Suprapubic skin (tissue), 4 donors: ENCODE measurements around the gene ENPP7.

Source experiments
- EP300 ChIP-seq: sonication (generic); formaldehyde crosslinking; IDR thresholded peaks from one replicate; pipeline ENCODE4 v1.6.1; 2017; ENCODE audit warnings: antibody characterized with exemption
- POLR2A ChIP-seq, 2 donors: fragments of 450-650 bp; IDR thresholded peaks; one replicate each; pipeline ENCODE4 v1.6.1; 2017; ENCODE audit warnings: antibody characterized with exemption in 2 of 2, mild to moderate bottlenecking in 2 of 2, moderate library complexity in 2 of 2
- POLR2AphosphoS5 ChIP-seq, 3 donors: sonication (generic); formaldehyde crosslinking; IDR thresholded peaks; one replicate each; pipeline ENCODE4 v1.6.1; 2017; ENCODE audit warnings: antibody characterized with exemption in 3 of 3
- TF ChIP-seq, protein P1 (sequence below), 2 donors: fragments of 200-600 bp in 1 of 2; fragments of 450-650 bp in 1 of 2; sonication (generic) in 1 of 2; IDR thresholded peaks; one replicate each; pipeline ENCODE4 v1.5.1; 2016 to 2019; ENCODE audit warnings: antibody characterized with exemption in 2 of 2, mild to moderate bottlenecking in 1 of 2, moderate library complexity in 1 of 2

DNA sequence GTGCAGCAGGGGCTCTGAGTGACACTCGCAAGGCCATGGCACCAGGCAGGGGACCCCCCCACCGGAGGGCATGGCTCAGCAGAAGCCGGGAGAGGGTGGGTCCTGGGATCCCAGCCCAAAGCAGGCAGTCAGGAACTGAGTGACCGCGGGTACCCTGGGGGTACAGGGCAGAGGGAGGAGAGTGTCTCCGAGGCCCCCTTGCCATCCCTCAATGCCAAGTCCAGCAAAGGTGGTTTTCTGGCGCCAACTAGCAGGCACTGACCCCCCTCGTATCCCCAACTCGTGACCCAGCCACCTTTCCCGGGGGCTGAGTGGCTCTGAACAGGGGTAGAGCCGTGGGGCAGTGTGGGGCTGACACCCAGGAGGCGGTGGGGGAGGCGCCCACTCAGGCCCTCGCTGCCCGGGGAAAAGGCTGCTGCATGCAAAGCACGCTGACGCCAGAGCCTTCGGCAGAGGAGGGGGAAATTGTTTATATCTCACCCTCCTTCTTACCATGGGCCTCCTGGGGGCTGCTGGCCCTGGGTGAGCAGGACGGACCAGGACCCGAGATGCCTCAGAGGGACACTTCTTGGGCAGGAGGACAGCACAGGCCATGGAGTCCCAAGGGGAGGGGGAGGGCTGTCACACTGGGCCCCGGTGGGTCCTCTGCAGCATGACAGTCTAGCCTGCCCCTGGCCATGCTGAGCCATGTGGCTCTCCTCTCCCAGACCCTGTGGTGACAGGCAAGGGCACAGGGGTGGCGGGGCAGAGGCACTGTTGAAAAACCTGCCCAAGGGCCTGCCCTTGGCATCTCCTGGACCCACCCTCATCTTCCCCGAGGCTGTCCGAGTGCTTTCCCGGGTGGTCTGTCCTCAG, 14.6 kb upstream of the ENPP7 start:
- no peak for TF ChIP-seq POLR2A (IDR thresholded peaks at IDR 0.05)
- TF ChIP-seq, protein P1, sequence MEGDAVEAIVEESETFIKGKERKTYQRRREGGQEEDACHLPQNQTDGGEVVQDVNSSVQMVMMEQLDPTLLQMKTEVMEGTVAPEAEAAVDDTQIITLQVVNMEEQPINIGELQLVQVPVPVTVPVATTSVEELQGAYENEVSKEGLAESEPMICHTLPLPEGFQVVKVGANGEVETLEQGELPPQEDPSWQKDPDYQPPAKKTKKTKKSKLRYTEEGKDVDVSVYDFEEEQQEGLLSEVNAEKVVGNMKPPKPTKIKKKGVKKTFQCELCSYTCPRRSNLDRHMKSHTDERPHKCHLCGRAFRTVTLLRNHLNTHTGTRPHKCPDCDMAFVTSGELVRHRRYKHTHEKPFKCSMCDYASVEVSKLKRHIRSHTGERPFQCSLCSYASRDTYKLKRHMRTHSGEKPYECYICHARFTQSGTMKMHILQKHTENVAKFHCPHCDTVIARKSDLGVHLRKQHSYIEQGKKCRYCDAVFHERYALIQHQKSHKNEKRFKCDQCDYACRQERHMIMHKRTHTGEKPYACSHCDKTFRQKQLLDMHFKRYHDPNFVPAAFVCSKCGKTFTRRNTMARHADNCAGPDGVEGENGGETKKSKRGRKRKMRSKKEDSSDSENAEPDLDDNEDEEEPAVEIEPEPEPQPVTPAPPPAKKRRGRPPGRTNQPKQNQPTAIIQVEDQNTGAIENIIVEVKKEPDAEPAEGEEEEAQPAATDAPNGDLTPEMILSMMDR (IDR thresholded peaks at IDR 0.05) = no peak
- TF ChIP-seq POLR2AphosphoS5 (IDR thresholded peaks at IDR 0.05) = no peak
- TF ChIP-seq EP300 = no peak
